K562 (cell line): ENCODE results near the gene GPX7. TPM values are rescaled to one million over a fixed set of nuclear protein-coding genes. Genes with fewer than 3 reads are reported as not detected.

Experiments
- ARID2 ChIP-seq: fragments of 450-650 bp; IDR thresholded peaks from 2 replicates; pipeline ENCODE4 v1.6.1; 2017; ENCODE audit warnings: antibody characterized with exemption, mild to moderate bottlenecking
- CAMTA2 ChIP-seq: fragments of 250-450 bp; sonication (Bioruptor Pico); conservative IDR thresholded peaks from 2 replicates; pipeline ENCODE4 v1.5.1; 2022
- CREB3L1 ChIP-seq: fragments of 450-650 bp; IDR thresholded peaks from 2 replicates; pipeline ENCODE4 v1.6.1; 2014; ENCODE audit warnings: low read depth, mild to moderate bottlenecking, moderate library complexity, borderline replicate concordance
- ESRRA ChIP-seq: fragments of 450-650 bp; IDR thresholded peaks from 2 replicates; pipeline ENCODE4 v1.6.1; 2014; ENCODE audit warnings: low read depth, mild to moderate bottlenecking, moderate library complexity, borderline replicate concordance
- MXD1 ChIP-seq: fragments of 250-450 bp; sonication (Bioruptor Pico); IDR thresholded peaks from 2 replicates; pipeline ENCODE4 v1.8.0; 2021; ENCODE audit warnings: borderline replicate concordance, mild to moderate bottlenecking, moderate library complexity; ENCODE audit not compliant: poor library complexity, severe bottlenecking
- PHB ChIP-seq: fragments of 250-450 bp; sonication (Bioruptor Pico); IDR thresholded peaks from 2 replicates; pipeline ENCODE4 v1.5.0; 2021
- PHB2 ChIP-seq: fragments of 450-650 bp; IDR thresholded peaks from 2 replicates; pipeline ENCODE4 v1.6.1; 2017; ENCODE audit warnings: low read depth
- PHTF2 ChIP-seq: fragments of 250-450 bp; sonication (Bioruptor Pico); IDR thresholded peaks from 2 replicates; pipeline ENCODE4 v1.5.0; 2021; ENCODE audit warnings: mild to moderate bottlenecking
- SMARCA5 ChIP-seq: fragments of 450-650 bp; IDR thresholded peaks from 2 replicates; pipeline ENCODE4 v1.6.1; 2016
- TARDBP ChIP-seq: fragments of 450-650 bp; IDR thresholded peaks from 2 replicates; pipeline ENCODE4 v1.6.1; 2016
- ZFP36 ChIP-seq: fragments of 150-350 bp; IDR thresholded peaks from 2 replicates; pipeline ENCODE4 v1.6.1; 2018; ENCODE audit warnings: low read length, low read depth; ENCODE audit not compliant: partially characterized antibody
- ZNF24 ChIP-seq: fragments of 450-650 bp; IDR thresholded peaks from 2 replicates; pipeline ENCODE4 v1.6.1; 2016
- ZNF3 ChIP-seq: fragments of 250-450 bp; sonication (Bioruptor Pico); IDR thresholded peaks from 2 replicates; pipeline ENCODE4 v1.5.0; 2021; ENCODE audit warnings: mild to moderate bottlenecking, moderate library complexity
- ZNF57 ChIP-seq: fragments of 450-650 bp; formaldehyde crosslinking; IDR thresholded peaks from 2 replicates; pipeline ENCODE4 v1.4.0; 2020; ENCODE audit warnings: mild to moderate bottlenecking, moderate library complexity
- polyA plus RNA-seq, 8 experiments: library from polyadenylated mRNA; depleted of rRNA in 4 of 8; stranded (reverse) in 5 of 8; unstranded in 3 of 8; fragments of >200 nt; fragmentation: Nextera tagmentation in 2 of 8; fragmentation: Illumina TruSeq in 1 of 8; extraction: Ambion mirVana in 2 of 8; extraction: Trizol in 1 of 8; gene quantifications; 2 replicates each; pipeline versions ENCODE4 v1.2.1 to v1.2.3, GENCODE V29; 2011 to 2014; ENCODE audit warnings: inconsistent platforms in 1 of 8, missing spikeins in 1 of 8
- total RNA-seq, 7 experiments: library from RNA; depleted of rRNA in 6 of 7; stranded (reverse); fragments of >200 nt in 6 of 7; fragmentation: Illumina TruSeq in 2 of 7; extraction: Trizol in 2 of 7; gene quantifications; 2 replicates each; pipeline versions ENCODE4 v1.2.1 to v1.2.3, GENCODE V29; 2011 to 2021; ENCODE audit warnings: low replicate concordance in 1 of 7
- TF ChIP-seq, protein P1 (sequence below): fragments of 450-650 bp; IDR thresholded peaks from 2 replicates; pipeline ENCODE4 v1.6.1; 2016
- TF ChIP-seq, protein P2 (sequence below): fragments of 450-650 bp; IDR thresholded peaks from 2 replicates; pipeline ENCODE4 v1.6.1; 2016; ENCODE audit warnings: mild to moderate bottlenecking
- TF ChIP-seq, protein P3 (sequence below): fragments of 250-450 bp; sonication (Bioruptor Pico); IDR thresholded peaks from 2 replicates; pipeline ENCODE4 v1.8.0; 2021; ENCODE audit warnings: moderate library complexity, mild to moderate bottlenecking, inconsistent platforms

GPX7 gene
- total and polyA plus RNA-seq, 9 of the 15 experiments (the other 6 are each of a cell fraction or from before 2014, with no cell fraction given): 0.08 TPM; not detected in 8

- TF ChIP-seq, protein P1, sequence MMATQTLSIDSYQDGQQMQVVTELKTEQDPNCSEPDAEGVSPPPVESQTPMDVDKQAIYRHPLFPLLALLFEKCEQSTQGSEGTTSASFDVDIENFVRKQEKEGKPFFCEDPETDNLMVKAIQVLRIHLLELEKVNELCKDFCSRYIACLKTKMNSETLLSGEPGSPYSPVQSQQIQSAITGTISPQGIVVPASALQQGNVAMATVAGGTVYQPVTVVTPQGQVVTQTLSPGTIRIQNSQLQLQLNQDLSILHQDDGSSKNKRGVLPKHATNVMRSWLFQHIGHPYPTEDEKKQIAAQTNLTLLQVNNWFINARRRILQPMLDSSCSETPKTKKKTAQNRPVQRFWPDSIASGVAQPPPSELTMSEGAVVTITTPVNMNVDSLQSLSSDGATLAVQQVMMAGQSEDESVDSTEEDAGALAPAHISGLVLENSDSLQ: peak; percentile 23; the same call in 1 of the 2 replicates
- TF ChIP-seq ZNF24: peak; percentile 33; the same call in 1 of the 2 replicates
- TF ChIP-seq PHTF2: no peak
- no peak for TF ChIP-seq PHB2
- TF ChIP-seq SMARCA5: peak; percentile 56; the same call in 1 of the 2 replicates
- TF ChIP-seq ZFP36: peak; percentile 97
- TF ChIP-seq, protein P2, sequence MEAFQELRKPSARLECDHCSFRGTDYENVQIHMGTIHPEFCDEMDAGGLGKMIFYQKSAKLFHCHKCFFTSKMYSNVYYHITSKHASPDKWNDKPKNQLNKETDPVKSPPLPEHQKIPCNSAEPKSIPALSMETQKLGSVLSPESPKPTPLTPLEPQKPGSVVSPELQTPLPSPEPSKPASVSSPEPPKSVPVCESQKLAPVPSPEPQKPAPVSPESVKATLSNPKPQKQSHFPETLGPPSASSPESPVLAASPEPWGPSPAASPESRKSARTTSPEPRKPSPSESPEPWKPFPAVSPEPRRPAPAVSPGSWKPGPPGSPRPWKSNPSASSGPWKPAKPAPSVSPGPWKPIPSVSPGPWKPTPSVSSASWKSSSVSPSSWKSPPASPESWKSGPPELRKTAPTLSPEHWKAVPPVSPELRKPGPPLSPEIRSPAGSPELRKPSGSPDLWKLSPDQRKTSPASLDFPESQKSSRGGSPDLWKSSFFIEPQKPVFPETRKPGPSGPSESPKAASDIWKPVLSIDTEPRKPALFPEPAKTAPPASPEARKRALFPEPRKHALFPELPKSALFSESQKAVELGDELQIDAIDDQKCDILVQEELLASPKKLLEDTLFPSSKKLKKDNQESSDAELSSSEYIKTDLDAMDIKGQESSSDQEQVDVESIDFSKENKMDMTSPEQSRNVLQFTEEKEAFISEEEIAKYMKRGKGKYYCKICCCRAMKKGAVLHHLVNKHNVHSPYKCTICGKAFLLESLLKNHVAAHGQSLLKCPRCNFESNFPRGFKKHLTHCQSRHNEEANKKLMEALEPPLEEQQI: no peak
- TF ChIP-seq, protein P3, sequence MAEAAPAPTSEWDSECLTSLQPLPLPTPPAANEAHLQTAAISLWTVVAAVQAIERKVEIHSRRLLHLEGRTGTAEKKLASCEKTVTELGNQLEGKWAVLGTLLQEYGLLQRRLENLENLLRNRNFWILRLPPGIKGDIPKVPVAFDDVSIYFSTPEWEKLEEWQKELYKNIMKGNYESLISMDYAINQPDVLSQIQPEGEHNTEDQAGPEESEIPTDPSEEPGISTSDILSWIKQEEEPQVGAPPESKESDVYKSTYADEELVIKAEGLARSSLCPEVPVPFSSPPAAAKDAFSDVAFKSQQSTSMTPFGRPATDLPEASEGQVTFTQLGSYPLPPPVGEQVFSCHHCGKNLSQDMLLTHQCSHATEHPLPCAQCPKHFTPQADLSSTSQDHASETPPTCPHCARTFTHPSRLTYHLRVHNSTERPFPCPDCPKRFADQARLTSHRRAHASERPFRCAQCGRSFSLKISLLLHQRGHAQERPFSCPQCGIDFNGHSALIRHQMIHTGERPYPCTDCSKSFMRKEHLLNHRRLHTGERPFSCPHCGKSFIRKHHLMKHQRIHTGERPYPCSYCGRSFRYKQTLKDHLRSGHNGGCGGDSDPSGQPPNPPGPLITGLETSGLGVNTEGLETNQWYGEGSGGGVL (CRISPR knock-in tag): no peak
- no peak for TF ChIP-seq ZNF57 (CRISPR knock-in tag)
- TF ChIP-seq CREB3L1: no peak
- no peak for TF ChIP-seq TARDBP
- no peak for TF ChIP-seq ARID2
- no peak for TF ChIP-seq MXD1 (CRISPR knock-in tag)
- no peak for TF ChIP-seq CAMTA2 (CRISPR knock-in tag)
- TF ChIP-seq ESRRA: peak; percentile 39; the same call in 1 of the 2 replicates
- TF ChIP-seq PHB (CRISPR knock-in tag): no peak
- no peak for TF ChIP-seq ZNF3 (CRISPR knock-in tag)
These were observed 13.6 kb upstream of the GPX7 start (continued) for GRCh38 chr1:52588535-52588934.
